ENCODE measurements around the gene PACS2. TPM values are rescaled to one million over a fixed set of nuclear protein-coding genes. Genes with fewer than 3 reads are reported as not detected.

The PACS2 gene
- total RNA-seq, 2 donors from 2014 or later: 117 to 121 TPM

DNA sequence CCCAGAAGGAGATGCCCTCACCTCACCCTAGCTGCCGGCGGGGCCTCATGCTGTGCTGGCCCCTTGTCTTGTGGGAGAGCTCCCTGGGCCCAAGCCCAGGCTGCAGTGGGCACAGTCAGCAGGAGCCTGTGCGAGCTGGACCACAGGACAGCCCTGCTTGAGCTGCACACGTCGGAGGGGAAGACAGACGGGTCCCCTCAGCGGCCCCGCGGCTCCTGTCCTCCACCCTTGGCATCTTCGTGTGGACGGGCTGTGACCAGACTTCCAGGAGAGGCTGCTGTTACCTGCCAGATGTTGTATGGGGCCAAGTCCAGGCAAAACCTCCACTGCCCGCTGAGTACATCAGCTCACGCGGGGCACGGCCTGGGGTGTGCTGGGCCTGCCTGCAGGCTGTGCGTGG, 74.4 kb downstream of the PACS2 start:
- Histone ChIP-seq H3K27me3 (ENCODE audit: control insufficient read depth, insufficient read depth, low read length, poor library complexity, severe bottlenecking) (no peaks in the 10 kb centered on the region), H3K4me1 (ENCODE audit: control insufficient read depth, insufficient read depth, low read length) (no peaks in the 10 kb centered on the region), H3K27ac (ENCODE audit: low read depth, low read length) (no peak overlapping the region), H3K9me3 (ENCODE audit: control insufficient read depth, low read length) (no peaks in the 10 kb centered on the region), H3K9ac (ENCODE audit: extremely low read depth, low read length, poor library complexity, severe bottlenecking) (no peak overlapping the region), H3K36me3 (ENCODE audit: control insufficient read depth, insufficient read depth, low read length) (no peaks in the 10 kb centered on the region), H3K4me3 (ENCODE audit: low read length) (no peak overlapping the region)
- TF ChIP-seq CTCF (conservative IDR thresholded peaks at IDR 0.05): no peak
- Mint-ChIP-seq H3K36me3 (ENCODE audit: low read depth) (peaks cover 12% of the 10 kb centered on the region), H3K27ac (no peak overlapping the region), H3K27me3 (ENCODE audit: insufficient read depth) (no peaks in the 10 kb centered on the region), H3K4me1 (no peaks in the 10 kb centered on the region), H3K9me3 (no peaks in the 10 kb centered on the region), H3K4me3 (no peak overlapping the region)
- 94 to 96% methylated on average over 14 to 16 of the region's 16 CpGs for WGBS, 2 experiments (ENCODE audit: insufficient coverage in 1 of 2, insufficient read length in 1 of 2)
- no peak for DNase-seq

DNA sequence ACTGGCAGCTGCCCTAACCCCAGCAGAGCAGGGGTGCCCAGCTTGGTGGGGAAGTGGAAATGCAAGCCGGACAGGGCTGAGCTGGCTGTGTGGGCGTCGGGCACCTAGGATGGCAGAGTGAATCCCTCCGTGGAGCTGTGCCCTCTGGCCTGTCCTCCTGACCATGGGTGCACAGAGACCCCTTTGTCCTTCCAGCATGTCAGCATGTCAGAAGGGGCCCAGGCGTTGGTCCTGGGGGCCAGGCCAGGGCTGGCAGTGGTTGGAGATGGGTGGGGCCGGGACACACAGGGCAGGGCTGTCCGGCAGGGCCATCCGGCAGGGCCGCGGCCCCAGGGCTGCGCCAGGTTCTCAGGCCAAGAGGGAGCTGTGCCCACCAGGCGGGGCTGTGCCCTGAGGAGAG, 75.0 kb downstream of the PACS2 start:
- Histone ChIP-seq H3K9me3 (ENCODE audit: control insufficient read depth, low read length) (no peaks in the 10 kb centered on the region), H3K9ac (ENCODE audit: extremely low read depth, low read length, poor library complexity, severe bottlenecking) (no peak overlapping the region), H3K27me3 (ENCODE audit: control insufficient read depth, insufficient read depth, low read length, poor library complexity, severe bottlenecking) (no peaks in the 10 kb centered on the region), H3K27ac (ENCODE audit: low read depth, low read length) (no peak overlapping the region), H3K36me3 (ENCODE audit: control insufficient read depth, insufficient read depth, low read length) (no peaks in the 10 kb centered on the region), H3K4me1 (ENCODE audit: control insufficient read depth, insufficient read depth, low read length) (no peaks in the 10 kb centered on the region), H3K4me3 (ENCODE audit: low read length) (no peak overlapping the region)
- no peak for TF ChIP-seq CTCF (conservative IDR thresholded peaks at IDR 0.05)
- Mint-ChIP-seq H3K4me1 (no peaks in the 10 kb centered on the region), H3K9me3 (no peaks in the 10 kb centered on the region), H3K4me3 (no peak overlapping the region), H3K36me3 (ENCODE audit: low read depth) (peaks cover 13% of the 10 kb centered on the region), H3K27ac (no peak overlapping the region), H3K27me3 (ENCODE audit: insufficient read depth) (no peaks in the 10 kb centered on the region)
- WGBS, 2 experiments (ENCODE audit: insufficient coverage in 1 of 2, insufficient read length in 1 of 2): 92 to 97% methylated on average over 6 to 12 of the region's 12 CpGs
- DNase-seq: no peak

GRCh38 chr14:105389976-105390848, 75.7 kb downstream of the PACS2 start:
- no peak overlapping the region for H3K27ac Mint-ChIP-seq
- no peaks in the 10 kb centered on the region for H3K27me3 Mint-ChIP-seq (ENCODE audit: insufficient read depth)
- no peak overlapping the region for H3K4me3 Mint-ChIP-seq
- H3K9me3 Mint-ChIP-seq: no peaks in the 10 kb centered on the region
- no peak overlapping the region for H3K4me3 ChIP-seq (ENCODE audit: low read length)
- no peaks in the 10 kb centered on the region for H3K4me1 ChIP-seq (ENCODE audit: control insufficient read depth, insufficient read depth, low read length)
- H3K27ac ChIP-seq (ENCODE audit: low read depth, low read length): no peak overlapping the region
- H3K9ac ChIP-seq (ENCODE audit: extremely low read depth, low read length, poor library complexity, severe bottlenecking): no peak overlapping the region
- 91 to 92% methylated on average over 21 to 27 of the region's 27 CpGs for WGBS, 2 experiments (ENCODE audit: insufficient coverage in 1 of 2, insufficient read length in 1 of 2)
- DNase-seq: no peak
- no peaks in the 10 kb centered on the region for H3K4me1 Mint-ChIP-seq
- no peak for TF ChIP-seq CTCF (conservative IDR thresholded peaks at IDR 0.05)
- H3K27me3 ChIP-seq (ENCODE audit: control insufficient read depth, insufficient read depth, low read length, poor library complexity, severe bottlenecking): no peaks in the 10 kb centered on the region
- H3K9me3 ChIP-seq (ENCODE audit: control insufficient read depth, low read length): no peaks in the 10 kb centered on the region
- no peaks in the 10 kb centered on the region for H3K36me3 ChIP-seq (ENCODE audit: control insufficient read depth, insufficient read depth, low read length)
- peaks cover 15% of the 10 kb centered on the region for H3K36me3 Mint-ChIP-seq (ENCODE audit: low read depth)
